SK-MEL-5 (cell line): ENCODE data around the gene ARRDC1. TPM values are rescaled to one million over a fixed set of nuclear protein-coding genes. Genes with fewer than 3 reads are reported as not detected.

Experiments used
- DNase-seq: peaks from one replicate; pipeline ENCODE4 v3.0.0-alpha.2; 2016; ENCODE audit warnings: low read depth, low spot score
- in situ Hi-C: cut with HindIII; loops from 2 replicates; pipeline ENCODE4 v1.10.0; 2016; ENCODE audit warnings: low sequenced_read_pairs, high pct_unique_total_duplicates, low pct_unique_long_range_greater_than_20kb
- small RNA-seq, 2 experiments: library from RNA; depleted of rRNA; stranded (forward); fragments of <200 nt; gene quantifications; one replicate each; pipeline ENCODE3, GENCODE V24; 2014
- total RNA-seq: library from RNA; depleted of rRNA; stranded (reverse); fragments of >200 nt; shearing (Covaris generic); gene quantifications from 2 replicates; pipeline ENCODE4 v1.2.3, GENCODE V29; 2014; rRNA removed

Gene ARRDC1
- total RNA-seq, 1 experiment from 2014 or later: 24.4 TPM

GRCh38 chr9:137647096-137647714 is 41.7 kb downstream of the ARRDC1 start:
- DNase-seq: no peak
- in situ Hi-C loops: no loop called here

GRCh38 chr9:137648396-137648795 is 42.9 kb downstream of the ARRDC1 start:
- DNase-seq: no peak
- in situ Hi-C loops: no loop called here

- DNase-seq: no peak
- in situ Hi-C loops: no loop called here
Observed at GRCh38 chr9:137649553-137649952, 44.1 kb downstream of the ARRDC1 start.

GRCh38 chr9:137650259-137650658 is 44.8 kb downstream of the ARRDC1 start:
- in situ Hi-C loops: no loop called here
- no peak for DNase-seq

GRCh38 chr9:137650779-137651178 is 45.3 kb downstream of the ARRDC1 start:
- in situ Hi-C loops: no loop called here
- no peak for DNase-seq

- no peak for DNase-seq
- in situ Hi-C loops: no loop called here
Observed at GRCh38 chr9:137656416-137656815, 50.9 kb downstream of the ARRDC1 start.

GRCh38 chr9:137657606-137658005 is 52.1 kb downstream of the ARRDC1 start:
- in situ Hi-C loops: no loop called here
- DNase-seq: no peak

- in situ Hi-C loops: no loop called here
- DNase-seq: no peak
Observed at GRCh38 chr9:137658781-137659180, 53.3 kb downstream of the ARRDC1 start.

GRCh38 chr9:137660144-137660543 is 54.7 kb downstream of the ARRDC1 start:
- in situ Hi-C loops: no loop called here

GRCh38 chr9:137663584-137663983 is 58.1 kb downstream of the ARRDC1 start:
- no peak for DNase-seq

More at GRCh38 chr9:137660144-137660543, 54.7 kb downstream of the ARRDC1 start:
- no peak for DNase-seq

GRCh38 chr9:137664676-137665075 is 59.2 kb downstream of the ARRDC1 start:
- no peak for DNase-seq
- in situ Hi-C loops: no loop called here

More at GRCh38 chr9:137663584-137663983, 58.1 kb downstream of the ARRDC1 start:
- in situ Hi-C loops: no loop called here

Small RNAs within 50 kb of the gene (small RNA-seq; reads per million reads assigned to genes)
- 0 reads per million in 2 experiments for gene RF00017

Other genes with a start within 250 kb of the ARRDC1 start
- gene EXD3, start 182.5 kb upstream of the ARRDC1 start, total RNA-seq: 1.4 and 1.7 TPM in 2 replicates
- gene NOXA1, start 182.3 kb upstream of the ARRDC1 start, total RNA-seq: 0.55 and 0.75 TPM in 2 replicates
- not detected in 2 replicates for gene ENTPD8, start 164.3 kb upstream of the ARRDC1 start, total RNA-seq
- gene NSMF, start 146.4 kb upstream of the ARRDC1 start, total RNA-seq: 22.4 and 25.5 TPM in 2 replicates
- gene PNPLA7, start 55.3 kb upstream of the ARRDC1 start, total RNA-seq: 0.29 and 0.37 TPM in 2 replicates
- 83.9 and 95.9 TPM in 2 replicates for gene MRPL41, start 53.8 kb upstream of the ARRDC1 start, total RNA-seq
- 23.8 and 25.2 TPM in 2 replicates for gene DPH7, start 26.8 kb upstream of the ARRDC1 start, total RNA-seq
- gene ZMYND19, start 15.2 kb upstream of the ARRDC1 start, total RNA-seq: 28.3 and 31.6 TPM in 2 replicates
- gene EHMT1, start 13.3 kb downstream of the ARRDC1 start, total RNA-seq: 18.5 and 24.3 TPM in 2 replicates